Left kidney (tissue), 2 donors: Measurements from ENCODE around the gene CA9. TPM values are rescaled to one million over a fixed set of nuclear protein-coding genes. Genes with fewer than 3 reads are reported as not detected.
A peak's percentile ranks its signal among the peaks of the same experiment; 100 is the strongest.

Experiments used
- DNase-seq: peaks from one replicate; pipeline ENCODE4 v3.0.0-alpha.2; 2013
- polyA plus RNA-seq: library from polyadenylated mRNA; unstranded; fragments of 120-200 nt; gene quantifications from one replicate; pipeline ENCODE4 v1.2.1, GENCODE V29; 2013; ENCODE audit not compliant: insufficient read length

CA9 gene
- polyA plus RNA-seq, 1 donor = 0.58 TPM

DNA sequence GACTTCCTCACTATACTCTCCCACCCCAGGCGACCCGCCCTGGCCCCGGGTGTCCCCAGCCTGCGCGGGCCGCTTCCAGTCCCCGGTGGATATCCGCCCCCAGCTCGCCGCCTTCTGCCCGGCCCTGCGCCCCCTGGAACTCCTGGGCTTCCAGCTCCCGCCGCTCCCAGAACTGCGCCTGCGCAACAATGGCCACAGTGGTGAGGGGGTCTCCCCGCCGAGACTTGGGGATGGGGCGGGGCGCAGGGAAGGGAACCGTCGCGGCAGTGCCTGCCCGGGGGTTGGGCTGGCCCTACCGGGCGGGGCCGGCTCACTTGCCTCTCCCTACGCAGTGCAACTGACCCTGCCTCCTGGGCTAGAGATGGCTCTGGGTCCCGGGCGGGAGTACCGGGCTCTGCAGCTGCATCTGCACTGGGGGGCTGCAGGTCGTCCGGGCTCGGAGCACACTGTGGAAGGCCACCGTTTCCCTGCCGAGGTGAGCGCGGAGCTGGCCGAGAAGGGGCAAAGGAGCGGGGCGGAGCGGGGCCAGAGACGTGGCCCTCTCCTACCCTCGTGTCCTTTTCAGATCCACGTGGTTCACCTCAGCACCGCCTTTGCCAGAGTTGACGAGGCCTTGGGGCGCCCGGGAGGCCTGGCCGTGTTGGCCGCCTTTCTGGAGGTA lies 2.1 kb downstream of the CA9 start:
- peak; percentile 82 for DNase-seq

DNA sequence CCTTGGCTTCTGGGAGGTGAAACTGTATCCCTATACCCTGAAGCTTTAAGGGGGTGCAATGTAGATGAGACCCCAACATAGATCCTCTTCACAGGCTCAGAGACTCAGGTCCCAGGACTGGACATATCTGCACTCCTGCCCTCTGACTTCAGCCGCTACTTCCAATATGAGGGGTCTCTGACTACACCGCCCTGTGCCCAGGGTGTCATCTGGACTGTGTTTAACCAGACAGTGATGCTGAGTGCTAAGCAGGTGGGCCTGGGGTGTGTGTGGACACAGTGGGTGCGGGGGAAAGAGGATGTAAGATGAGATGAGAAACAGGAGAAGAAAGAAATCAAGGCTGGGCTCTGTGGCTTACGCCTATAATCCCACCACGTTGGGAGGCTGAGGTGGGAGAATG lies 5.4 kb downstream of the CA9 start:
- no peak for DNase-seq

DNA sequence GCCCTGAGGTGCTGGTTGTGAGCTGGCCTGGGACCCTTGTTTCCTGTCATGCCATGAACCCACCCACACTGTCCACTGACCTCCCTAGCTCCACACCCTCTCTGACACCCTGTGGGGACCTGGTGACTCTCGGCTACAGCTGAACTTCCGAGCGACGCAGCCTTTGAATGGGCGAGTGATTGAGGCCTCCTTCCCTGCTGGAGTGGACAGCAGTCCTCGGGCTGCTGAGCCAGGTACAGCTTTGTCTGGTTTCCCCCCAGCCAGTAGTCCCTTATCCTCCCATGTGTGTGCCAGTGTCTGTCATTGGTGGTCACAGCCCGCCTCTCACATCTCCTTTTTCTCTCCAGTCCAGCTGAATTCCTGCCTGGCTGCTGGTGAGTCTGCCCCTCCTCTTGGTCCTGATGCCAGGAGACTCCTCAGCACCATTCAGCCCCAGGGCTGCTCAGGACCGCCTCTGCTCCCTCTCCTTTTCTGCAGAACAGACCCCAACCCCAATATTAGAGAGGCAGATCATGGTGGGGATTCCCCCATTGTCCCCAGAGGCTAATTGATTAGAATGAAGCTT lies 6.1 kb downstream of the CA9 start:
- no peak for DNase-seq

DNA sequence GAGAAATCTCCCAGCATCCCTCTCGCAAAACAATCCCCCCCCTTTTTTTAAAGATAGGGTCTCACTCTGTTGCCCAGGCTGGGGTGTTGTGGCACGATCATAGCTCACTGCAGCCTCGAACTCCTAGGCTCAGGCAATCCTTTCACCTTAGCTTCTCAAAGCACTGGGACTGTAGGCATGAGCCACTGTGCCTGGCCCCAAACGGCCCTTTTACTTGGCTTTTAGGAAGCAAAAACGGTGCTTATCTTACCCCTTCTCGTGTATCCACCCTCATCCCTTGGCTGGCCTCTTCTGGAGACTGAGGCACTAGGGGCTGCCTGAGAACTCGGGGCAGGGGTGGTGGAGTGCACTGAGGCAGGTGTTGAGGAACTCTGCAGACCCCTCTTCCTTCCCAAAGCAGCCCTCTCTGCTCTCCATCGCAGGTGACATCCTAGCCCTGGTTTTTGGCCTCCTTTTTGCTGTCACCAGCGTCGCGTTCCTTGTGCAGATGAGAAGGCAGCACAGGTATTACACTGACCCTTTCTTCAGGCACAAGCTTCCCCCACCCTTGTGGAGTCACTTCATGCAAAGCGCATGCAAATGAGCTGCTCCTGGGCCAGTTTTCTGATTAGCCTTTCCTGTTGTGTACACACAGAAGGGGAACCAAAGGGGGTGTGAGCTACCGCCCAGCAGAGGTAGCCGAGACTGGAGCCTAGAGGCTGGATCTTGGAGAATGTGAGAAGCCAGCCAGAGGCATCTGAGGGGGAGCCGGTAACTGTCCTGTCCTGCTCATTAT lies 6.8 kb downstream of the CA9 start:
- DNase-seq = no peak

DNA sequence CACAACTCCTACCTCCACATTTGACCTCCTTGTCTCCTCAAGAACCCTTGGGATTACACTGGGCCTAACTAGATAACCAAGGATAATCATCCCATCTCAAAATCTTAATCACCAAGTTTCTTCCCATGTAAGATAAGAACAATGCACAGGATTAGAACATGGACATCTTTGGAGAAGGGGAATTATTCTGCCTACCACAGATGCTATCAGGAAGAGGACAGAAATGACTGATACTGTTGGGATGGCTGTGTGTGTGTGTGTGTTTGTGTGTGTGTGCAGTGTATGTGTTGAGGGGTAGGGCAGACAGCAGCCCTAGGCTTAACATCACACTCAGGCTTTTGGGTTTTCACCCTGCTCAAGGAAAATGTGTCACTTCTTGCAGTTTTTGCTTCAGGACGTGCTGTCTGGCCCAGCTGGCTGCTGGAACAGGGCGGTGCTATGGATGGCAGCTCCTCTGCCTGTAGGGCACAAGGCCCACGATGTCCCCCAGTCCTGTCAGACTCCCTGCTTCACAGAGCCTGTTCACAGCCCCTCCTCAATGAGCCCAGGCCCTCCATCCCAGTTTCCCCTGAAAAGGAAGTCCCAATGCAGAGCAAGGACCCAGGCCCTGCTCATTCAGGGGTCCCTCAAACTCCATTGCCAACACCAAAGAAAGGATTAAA lies 7.7 kb downstream of the CA9 start:
- no peak for DNase-seq

DNA sequence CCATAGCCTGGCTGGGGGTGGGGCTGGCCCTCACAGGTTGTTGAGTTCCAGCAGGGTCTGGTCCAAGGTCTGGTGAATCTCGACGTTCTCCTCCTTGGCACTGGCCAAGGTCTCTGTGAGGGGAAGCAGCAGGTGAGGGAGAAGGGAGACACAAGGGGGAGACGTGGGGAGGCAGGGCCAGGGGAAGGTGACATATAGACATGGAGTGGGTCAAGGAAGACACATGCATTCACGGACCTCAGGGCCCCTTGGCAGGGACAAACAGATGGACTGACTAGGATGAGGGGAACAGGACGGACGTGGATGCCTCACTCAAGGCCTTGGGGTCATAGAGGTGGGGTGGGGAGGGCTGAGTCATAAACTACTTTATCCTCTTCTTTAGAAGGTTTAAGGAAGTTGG lies 8.3 kb downstream of the CA9 start:
- DNase-seq = no peak

DNA sequence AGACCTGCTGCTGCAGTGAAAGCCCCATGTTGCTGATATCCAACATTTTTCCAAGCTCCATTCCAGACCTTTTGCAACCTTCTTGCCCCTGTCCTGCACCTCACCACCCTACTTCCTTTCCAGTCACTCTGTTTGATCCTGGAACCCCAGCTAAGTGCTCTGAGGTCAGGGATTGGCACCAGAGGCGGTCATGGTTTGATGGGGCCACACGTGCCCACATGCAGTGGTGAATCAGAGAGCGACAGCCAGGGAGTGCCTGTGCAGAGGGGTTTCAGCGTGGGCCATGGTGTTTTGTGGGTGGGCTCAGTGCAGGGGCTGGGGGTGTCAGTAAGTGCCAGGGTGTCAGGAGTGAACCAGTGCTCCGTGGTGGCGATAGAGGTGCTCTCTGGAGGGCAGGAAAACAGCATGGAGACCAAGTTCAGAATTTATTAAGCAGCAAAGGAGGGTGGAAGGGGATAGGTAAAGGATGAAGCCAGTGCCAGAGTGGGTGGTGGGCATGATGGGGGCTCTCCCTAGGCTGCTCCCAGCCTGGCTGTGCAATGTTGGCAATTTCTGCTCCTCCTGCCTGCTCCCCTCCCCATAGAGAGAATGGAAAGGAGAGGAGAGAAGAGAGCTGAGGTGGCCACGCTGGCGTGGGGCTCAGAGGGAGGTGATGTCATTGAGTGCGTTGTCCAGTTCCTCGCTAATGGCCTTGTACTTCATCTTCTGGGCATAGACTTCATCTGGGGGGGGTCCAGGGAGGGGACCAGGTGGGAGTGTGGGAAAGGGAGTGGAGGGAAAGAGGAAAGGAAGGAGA lies 9.0 kb downstream of the CA9 start:
- DNase-seq = no peak

DNA sequence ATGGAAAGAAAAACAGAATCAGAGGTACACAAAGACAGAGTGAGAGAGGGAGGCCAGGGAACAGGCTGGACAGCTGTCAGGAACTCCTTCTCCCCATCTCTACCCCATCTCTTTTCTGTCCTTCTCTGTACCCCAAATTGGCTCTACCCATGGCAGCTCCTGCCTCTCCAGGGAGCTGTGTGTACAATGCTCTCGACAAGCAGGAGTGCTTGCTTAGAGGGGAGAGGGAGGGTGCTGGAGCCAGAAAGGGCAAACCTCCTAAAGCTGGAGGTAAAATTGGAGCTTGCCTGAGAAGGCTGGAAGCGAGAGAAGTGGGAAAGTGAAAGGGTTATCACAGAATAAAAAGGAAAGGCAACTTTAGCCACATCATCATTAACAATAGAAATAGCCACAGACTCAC lies 9.6 kb downstream of the CA9 start:
- no peak for DNase-seq

DNA sequence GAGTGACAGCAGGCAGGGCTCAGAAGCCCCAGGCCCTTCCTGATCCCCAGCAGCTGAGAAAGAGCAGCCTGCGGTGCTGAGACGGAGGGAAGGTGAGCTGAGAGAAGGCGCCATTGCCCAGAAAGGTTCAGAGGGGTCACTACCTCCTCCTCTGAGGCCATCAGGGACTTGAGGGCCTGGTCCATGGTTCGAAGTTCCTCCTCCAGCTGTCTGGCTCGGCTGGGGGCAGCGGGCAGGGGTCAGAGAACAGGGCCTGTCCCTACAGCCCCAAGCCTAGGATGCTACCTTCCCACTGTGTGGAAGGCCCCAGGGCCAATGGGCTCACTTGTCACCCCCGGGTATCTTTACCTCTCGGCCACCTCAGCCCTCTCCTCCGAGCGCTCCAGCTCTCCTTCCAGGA lies 11.2 kb downstream of the CA9 start:
- no peak for DNase-seq

DNA sequence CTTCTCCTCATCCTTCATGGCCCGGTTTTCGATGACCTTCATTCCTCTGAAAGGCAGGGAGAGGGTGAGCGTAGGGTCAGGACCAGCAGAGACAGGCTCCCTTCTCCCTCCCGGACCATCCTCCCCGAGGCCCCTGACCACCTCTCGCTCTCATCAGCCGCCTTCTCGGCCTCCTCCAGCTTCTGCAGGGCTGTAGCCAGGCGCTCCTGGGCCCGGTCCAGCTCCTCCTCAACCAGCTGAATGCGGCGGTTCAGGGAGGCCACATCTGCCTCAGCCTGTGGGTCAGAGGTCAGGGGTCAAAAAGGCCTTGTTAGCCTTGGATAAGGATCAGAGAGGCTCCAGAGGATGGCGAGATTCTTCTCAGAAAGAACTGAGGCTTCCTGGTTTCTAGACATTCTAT lies 11.8 kb downstream of the CA9 start:
- DNase-seq = no peak

DNA sequence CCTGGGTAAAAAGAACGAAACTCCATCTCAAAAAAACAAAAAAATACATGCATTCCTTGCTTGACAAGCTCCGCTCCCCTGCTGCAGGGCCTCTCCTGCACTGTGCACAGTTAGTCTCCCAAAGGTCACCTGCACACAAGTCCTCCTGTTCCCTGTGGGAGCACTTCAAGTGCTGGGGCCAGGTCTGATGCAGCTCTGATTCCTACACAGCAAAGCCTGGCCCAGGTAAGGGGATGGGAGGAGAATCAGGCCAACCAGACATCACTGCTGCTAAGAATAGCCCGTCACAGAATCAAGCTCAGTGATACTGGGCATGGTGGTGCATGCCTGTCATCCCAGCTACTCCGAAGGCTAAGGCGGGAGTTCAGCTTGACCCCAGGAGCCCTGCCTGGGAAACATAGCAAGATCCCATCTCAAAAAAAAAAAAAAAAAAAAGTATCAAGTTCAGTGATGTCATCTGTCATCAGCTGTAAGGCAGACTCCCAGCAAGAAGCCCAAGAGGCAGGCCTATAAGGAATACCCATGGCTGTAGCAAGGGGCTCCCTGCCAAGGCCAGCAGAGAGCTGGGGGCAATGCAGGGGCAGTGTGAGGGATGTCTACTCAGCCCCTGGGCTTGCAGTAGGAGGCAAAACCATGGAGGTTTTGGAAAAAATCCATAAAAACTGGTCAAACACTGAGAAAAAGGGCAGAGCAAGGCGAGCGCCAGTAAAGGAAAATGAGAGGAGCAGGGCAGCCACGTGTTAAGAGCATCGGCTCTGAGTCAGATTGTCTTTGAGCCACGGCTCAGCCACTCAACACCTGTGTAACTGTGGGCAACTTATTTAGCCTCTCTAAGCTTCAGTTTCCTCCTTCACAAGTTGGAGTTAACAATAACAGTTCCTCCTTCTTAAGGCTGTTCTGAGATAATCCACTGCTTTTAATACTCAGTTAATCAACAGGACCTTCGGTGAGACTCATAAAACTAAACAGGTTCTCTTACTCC lies 12.8 kb downstream of the CA9 start:
- no peak for DNase-seq

DNA sequence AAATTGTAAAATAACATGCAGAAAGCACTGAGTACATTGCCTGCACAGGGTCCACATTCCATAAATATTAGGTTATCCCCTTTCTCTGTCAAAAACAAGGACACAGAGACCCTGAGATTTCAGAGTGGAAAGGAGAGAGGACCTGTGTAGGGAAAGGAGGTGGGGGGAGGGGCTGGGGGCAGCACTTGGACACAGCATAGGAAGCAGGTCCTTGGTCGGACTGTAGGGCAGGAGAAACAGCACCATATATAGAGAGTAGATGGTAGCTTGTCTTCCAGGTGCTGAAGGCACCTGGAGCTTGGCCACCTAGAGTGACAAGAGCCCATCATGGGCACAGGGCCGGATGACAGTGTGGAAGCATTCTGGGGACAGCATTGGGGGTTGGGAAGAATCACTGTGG lies 13.6 kb downstream of the CA9 start:
- DNase-seq = no peak

DNA sequence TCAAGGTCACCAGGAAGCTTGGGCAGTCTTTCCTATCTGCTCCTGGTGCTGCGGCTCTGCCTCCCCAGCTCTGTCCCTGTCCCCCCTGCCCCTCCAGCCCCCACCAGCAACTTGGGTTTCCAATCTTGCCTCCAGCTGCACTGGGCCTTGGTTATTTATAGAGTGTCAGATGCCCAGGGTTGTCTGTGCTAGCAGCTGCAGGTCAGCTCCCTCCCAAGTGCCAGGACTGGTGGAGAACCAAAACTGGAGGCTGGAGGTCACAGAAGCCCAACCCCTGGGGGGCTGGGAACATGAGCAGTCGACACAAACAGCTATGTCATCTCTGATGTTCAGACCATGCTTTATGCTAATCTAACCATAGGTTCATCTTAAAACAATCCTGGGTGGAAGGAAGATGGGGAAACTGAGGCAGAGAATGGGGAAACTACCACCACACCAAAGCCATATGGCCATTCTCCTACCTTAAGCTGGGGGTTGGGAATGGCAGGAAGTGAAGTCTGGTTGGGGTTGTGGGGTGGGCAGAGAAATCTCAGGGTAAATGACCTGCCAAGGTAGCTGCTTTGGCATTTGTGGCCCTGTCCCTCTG lies 14.3 kb downstream of the CA9 start:
- DNase-seq = no peak

DNA sequence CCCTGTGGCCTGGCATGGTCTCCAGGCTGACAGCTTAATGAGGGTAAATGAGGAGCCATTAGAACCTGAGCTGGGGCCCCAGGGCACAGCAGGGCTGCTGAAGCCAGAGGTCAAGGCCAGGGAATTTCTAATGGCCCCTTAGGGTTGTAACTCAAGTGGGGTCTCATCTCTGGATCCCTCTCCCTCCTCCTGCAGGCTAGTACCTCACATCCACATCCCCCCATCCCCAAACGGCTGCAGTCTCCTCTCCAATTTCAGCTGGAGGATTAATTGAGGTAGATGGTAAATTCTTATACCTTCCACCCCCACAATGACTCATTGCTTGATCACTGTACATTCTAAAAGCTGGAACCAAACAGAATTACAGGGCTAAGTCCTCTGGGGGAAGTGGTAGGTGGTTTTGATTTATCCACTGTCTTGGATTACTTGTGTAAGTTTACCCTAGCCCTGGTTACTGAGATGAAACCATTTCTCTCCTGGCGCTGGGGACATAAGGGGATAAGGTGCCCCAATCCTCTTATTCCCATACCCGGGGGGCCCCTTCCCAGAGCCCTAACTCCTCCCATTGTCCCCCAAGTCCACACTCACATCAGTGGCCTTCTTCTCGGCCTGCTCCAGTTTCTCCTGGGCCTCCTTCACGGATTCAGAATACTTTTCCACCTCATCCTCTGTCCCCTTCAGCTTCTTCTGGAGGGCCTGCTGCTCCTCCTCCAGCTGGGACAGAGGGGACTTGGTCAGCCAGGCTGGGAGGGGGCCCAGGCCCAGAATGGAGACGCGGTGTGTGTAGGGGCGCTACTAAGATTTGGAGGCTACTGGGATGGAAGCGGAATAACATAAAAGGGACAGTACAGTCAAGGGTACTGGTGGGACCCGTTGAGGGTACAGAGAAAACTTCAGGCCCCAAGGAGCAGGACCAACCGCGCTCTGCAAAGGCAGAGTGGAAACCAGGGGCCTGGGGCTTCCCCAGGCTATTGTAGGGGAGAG lies 15.1 kb downstream of the CA9 start:
- DNase-seq = no peak

DNA sequence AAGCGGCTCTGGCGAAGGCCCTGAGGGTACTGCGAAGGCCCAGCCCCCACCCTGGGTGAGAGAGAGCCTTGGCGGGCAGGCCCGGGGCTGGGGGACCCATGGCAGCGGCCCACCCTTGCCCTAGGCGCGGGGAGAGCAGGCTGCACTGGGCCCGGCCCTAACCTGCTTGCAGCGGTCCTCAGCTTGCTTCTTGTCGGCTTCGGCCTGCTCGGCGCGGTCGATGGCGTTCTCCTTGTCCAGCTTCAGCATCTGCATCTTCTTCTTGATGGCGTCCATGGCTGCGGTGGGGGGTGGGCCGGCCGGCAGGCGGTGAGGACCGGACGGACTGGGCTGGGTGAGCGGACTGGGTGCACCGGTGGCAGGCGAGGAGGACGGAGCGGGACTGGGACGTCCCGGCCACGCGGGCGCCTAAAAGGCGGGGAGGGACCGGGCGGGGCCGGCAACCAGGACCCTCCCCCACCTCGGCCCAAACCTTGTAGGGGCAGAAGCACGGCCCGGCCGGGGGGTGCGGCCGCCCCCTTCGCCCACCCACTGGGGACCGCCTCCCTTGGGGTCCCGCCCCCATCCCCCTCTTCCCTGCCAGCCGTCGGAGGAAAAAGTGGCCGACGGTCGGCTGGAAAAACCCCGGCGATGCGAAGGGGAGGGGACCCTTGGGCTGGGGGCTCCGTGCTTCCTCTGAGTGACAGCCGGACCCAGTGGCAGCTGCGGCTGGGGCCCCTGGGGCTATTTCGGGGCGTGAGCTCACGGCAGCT lies 16.0 kb downstream of the CA9 start, which contains the start of gene TPM2:
TPM2 (minus strand) TSS at position 384 of the 752 bp plus-strand sequence; CDS start at position 276, 108 bp downstream.
- DNase-seq = no peak

DNA sequence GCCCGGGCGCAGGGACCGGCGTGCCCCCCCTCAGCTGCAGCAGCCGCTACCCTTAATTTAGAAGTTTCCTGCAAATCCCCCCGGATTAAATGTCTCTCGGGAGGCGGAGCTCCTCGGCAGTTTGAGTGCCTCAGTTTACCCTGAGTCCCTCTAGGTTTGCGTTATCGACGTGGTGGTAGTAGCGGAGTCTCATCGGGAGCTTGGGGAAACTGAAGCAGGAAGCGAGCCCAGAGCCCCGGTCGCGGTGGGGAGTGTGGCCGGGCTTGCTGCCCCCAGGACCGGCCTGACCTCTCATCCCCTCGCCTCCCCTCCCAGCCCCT lies 16.5 kb downstream of the CA9 start:
- no peak for DNase-seq

DNA sequence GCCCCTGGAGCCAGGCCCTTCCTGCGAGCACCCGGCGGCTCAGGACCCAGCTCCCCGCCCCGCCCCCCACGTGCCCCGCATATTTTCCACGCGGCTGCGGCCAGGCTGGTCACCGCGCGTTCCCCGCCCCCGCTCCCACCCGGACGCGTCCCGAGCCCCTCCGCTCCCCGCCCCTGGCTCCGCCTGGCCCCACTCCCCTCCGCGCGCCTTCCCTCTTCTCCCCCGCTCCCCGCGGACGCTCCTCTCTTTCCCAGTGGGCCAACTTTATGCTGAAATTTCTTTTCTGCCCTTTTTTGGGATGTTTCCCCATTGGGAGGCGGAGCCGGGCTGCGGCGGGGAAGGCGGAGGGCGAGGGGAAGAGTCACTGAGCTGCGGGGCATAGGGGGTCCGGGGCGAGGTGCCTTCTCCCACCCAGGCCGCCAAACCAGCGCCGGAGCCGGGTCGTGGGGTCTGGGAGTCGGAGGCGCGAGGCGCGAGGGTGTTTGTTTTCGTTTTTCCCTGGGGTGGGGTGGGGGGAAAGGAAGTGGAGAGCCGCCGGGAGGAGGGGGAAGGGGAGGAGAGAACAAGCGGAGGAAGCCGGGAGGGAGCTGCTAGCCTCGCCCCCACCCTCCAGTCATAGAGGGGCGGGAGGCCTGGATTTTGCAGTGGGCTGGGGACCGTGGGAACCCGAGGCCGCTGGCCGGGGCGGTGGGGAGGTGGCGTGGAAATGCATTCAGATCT lies 17.0 kb downstream of the CA9 start:
- DNase-seq = no peak

DNA sequence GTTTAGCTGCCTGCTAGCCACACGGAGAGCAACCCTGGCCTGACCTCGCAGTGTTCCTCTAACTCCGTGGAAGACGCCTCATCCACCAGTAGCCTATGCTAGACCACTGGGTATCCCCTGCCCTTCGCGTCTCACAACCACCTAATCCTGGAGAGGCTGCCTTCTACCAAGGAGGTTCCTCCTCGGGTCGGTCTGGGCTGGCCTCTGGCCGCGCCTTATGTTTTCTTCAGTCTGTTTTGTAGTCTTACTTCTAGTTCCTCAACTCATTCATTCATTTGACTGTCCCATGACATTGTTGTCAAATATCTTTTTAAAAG lies 17.6 kb downstream of the CA9 start:
- DNase-seq = no peak
